ENCODE measurements around the gene CALML5.

DNA sequence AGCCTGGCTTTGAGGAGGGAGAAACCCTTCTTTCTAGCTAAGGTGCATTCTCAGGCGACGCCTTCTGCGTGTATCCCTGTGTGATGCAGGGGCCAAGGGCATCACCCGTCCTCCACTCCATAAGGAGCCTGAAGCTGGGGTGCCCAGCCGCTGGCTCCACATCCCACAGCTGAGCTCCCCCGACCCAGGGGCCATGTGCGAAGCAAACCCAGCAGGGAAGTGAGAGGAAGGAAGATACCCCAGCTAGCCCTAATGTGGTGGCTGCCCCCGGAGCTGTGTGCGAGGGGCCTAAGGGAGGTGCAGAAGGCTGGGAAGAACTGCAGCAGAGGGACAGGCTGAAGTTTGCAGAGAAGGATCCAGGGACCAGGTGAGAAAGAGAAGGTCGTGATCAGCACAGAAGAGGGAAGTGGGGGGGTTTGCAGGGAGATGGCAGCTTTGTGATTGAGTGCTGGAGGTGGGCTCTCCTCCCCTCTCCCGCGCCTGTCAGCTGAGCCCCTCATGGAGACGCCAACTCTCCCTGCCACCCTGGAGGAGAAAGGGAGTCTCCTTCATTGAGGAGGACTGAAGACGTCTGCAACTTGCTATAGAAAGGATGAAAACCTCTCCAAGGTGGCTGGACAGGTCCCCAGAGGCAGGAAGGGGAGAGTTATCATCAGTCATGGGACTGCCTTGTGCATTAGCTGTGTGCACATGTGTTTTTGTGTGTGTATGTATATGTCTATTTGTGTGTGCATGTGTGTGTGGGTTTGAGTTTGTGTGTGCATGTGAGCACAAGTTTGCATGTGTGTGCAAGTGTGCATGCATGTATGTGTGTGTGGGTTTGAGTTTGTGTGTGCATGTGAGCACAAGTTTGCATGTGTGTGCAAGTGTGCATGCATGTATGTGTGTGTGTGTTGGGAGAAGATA is 3.5 kb upstream of the CALML5 start:
- TF ChIP-seq, protein P1, sequence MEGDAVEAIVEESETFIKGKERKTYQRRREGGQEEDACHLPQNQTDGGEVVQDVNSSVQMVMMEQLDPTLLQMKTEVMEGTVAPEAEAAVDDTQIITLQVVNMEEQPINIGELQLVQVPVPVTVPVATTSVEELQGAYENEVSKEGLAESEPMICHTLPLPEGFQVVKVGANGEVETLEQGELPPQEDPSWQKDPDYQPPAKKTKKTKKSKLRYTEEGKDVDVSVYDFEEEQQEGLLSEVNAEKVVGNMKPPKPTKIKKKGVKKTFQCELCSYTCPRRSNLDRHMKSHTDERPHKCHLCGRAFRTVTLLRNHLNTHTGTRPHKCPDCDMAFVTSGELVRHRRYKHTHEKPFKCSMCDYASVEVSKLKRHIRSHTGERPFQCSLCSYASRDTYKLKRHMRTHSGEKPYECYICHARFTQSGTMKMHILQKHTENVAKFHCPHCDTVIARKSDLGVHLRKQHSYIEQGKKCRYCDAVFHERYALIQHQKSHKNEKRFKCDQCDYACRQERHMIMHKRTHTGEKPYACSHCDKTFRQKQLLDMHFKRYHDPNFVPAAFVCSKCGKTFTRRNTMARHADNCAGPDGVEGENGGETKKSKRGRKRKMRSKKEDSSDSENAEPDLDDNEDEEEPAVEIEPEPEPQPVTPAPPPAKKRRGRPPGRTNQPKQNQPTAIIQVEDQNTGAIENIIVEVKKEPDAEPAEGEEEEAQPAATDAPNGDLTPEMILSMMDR (IDR thresholded peaks at IDR 0.05; ENCODE audit: insufficient read depth, low read length, poor library complexity, severe bottlenecking), result no peak
- TF ChIP-seq EZH2phosphoT487 (conservative IDR thresholded peaks at IDR 0.05; ENCODE audit: low read length), result no peak
